ENCODE data around the gene GPC6. TPM values are rescaled to one million over a fixed set of nuclear protein-coding genes. Genes with fewer than 3 reads are reported as not detected.

Gene GPC6
- polyA plus RNA-seq, 1 donor from 2014 or later: 9.0 TPM

GRCh38 chr13:93649496-93649895, 422.9 kb downstream of the GPC6 start:
- no peak overlapping the region for H3K9ac ChIP-seq (ENCODE audit: low read length)
- no peaks in the 10 kb centered on the region for H3K27me3 ChIP-seq (ENCODE audit: insufficient read depth, low read depth, low read length)
- H3K9me3 ChIP-seq (ENCODE audit: low read length): no peaks in the 10 kb centered on the region
- no peak overlapping the region for H3K4me2 ChIP-seq (ENCODE audit: low read length)
- H4K20me1 ChIP-seq (ENCODE audit: insufficient read depth): no peaks in the 10 kb centered on the region
- no peak for TF ChIP-seq EP300 (conservative IDR thresholded peaks at IDR 0.05; ENCODE audit: poor library complexity, severe bottlenecking)
- TF ChIP-seq SMC3 (conservative IDR thresholded peaks at IDR 0.05; ENCODE audit: poor library complexity): no peak
- TF ChIP-seq EZH2 (IDR thresholded peaks at IDR 0.05; ENCODE audit: borderline replicate concordance, insufficient read depth, low read length, poor library complexity, severe bottlenecking): no peak
- TF ChIP-seq, protein P1, sequence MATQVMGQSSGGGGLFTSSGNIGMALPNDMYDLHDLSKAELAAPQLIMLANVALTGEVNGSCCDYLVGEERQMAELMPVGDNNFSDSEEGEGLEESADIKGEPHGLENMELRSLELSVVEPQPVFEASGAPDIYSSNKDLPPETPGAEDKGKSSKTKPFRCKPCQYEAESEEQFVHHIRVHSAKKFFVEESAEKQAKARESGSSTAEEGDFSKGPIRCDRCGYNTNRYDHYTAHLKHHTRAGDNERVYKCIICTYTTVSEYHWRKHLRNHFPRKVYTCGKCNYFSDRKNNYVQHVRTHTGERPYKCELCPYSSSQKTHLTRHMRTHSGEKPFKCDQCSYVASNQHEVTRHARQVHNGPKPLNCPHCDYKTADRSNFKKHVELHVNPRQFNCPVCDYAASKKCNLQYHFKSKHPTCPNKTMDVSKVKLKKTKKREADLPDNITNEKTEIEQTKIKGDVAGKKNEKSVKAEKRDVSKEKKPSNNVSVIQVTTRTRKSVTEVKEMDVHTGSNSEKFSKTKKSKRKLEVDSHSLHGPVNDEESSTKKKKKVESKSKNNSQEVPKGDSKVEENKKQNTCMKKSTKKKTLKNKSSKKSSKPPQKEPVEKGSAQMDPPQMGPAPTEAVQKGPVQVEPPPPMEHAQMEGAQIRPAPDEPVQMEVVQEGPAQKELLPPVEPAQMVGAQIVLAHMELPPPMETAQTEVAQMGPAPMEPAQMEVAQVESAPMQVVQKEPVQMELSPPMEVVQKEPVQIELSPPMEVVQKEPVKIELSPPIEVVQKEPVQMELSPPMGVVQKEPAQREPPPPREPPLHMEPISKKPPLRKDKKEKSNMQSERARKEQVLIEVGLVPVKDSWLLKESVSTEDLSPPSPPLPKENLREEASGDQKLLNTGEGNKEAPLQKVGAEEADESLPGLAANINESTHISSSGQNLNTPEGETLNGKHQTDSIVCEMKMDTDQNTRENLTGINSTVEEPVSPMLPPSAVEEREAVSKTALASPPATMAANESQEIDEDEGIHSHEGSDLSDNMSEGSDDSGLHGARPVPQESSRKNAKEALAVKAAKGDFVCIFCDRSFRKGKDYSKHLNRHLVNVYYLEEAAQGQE (IDR thresholded peaks at IDR 0.05; ENCODE audit: borderline replicate concordance): no peak
- TF ChIP-seq, protein P2, sequence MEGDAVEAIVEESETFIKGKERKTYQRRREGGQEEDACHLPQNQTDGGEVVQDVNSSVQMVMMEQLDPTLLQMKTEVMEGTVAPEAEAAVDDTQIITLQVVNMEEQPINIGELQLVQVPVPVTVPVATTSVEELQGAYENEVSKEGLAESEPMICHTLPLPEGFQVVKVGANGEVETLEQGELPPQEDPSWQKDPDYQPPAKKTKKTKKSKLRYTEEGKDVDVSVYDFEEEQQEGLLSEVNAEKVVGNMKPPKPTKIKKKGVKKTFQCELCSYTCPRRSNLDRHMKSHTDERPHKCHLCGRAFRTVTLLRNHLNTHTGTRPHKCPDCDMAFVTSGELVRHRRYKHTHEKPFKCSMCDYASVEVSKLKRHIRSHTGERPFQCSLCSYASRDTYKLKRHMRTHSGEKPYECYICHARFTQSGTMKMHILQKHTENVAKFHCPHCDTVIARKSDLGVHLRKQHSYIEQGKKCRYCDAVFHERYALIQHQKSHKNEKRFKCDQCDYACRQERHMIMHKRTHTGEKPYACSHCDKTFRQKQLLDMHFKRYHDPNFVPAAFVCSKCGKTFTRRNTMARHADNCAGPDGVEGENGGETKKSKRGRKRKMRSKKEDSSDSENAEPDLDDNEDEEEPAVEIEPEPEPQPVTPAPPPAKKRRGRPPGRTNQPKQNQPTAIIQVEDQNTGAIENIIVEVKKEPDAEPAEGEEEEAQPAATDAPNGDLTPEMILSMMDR (IDR thresholded peaks at IDR 0.05; ENCODE audit: poor library complexity, severe bottlenecking): no peak
- TF ChIP-seq MXI1 (conservative IDR thresholded peaks at IDR 0.05; ENCODE audit: poor library complexity, severe bottlenecking): no peak
- no peak for TF ChIP-seq RAD21 (conservative IDR thresholded peaks at IDR 0.05)
- no peak for TF ChIP-seq TAF1 (IDR thresholded peaks at IDR 0.05; ENCODE audit: low read depth)
- TF ChIP-seq POLR2AphosphoS5 (IDR thresholded peaks at IDR 0.05): no peak
- H3K9me2 ChIP-seq (ENCODE audit: insufficient read depth, low read length): no peaks in the 10 kb centered on the region
- no peaks in the 10 kb centered on the region for H3K79me2 ChIP-seq (replicated peaks; ENCODE audit: insufficient read depth, low read length)
- no peaks in the 10 kb centered on the region for H3K36me3 ChIP-seq (ENCODE audit: insufficient read depth, low read length)
- no peak overlapping the region for H2AFZ ChIP-seq (ENCODE audit: low read depth, low read length)
- no peak overlapping the region for H3K4me3 ChIP-seq (ENCODE audit: low read length)
- H3F3A ChIP-seq (ENCODE audit: insufficient read depth, low read length, poor library complexity, severe bottlenecking): no peaks in the 10 kb centered on the region
- H3K27ac ChIP-seq (ENCODE audit: low read length): no peak overlapping the region

- H3K36me3 ChIP-seq (ENCODE audit: insufficient read depth, low read length): no peaks in the 10 kb centered on the region
- H3K79me2 ChIP-seq (replicated peaks; ENCODE audit: insufficient read depth, low read length): no peaks in the 10 kb centered on the region
Measured at GRCh38 chr13:93653776-93654175, 427.2 kb downstream of the GPC6 start.

More at GRCh38 chr13:93653776-93654175, 427.2 kb downstream of the GPC6 start:
- no peaks in the 10 kb centered on the region for H3K9me2 ChIP-seq (ENCODE audit: insufficient read depth, low read length)
- peak overlapping the region; percentile 25 for H3K27ac ChIP-seq (ENCODE audit: low read length)
- no peaks in the 10 kb centered on the region for H4K20me1 ChIP-seq (ENCODE audit: insufficient read depth)
- H3K4me3 ChIP-seq (ENCODE audit: low read length): no peak overlapping the region
- H3K4me2 ChIP-seq (ENCODE audit: low read length): no peak overlapping the region
- H2AFZ ChIP-seq (ENCODE audit: low read depth, low read length): no peak overlapping the region
- H3K27me3 ChIP-seq (ENCODE audit: insufficient read depth, low read depth, low read length): no peaks in the 10 kb centered on the region
- H3F3A ChIP-seq (ENCODE audit: insufficient read depth, low read length, poor library complexity, severe bottlenecking): no peaks in the 10 kb centered on the region
- H3K9me3 ChIP-seq (ENCODE audit: low read length): no peaks in the 10 kb centered on the region
- TF ChIP-seq TAF1 (IDR thresholded peaks at IDR 0.05; ENCODE audit: low read depth): no peak
- no peak for TF ChIP-seq RAD21 (conservative IDR thresholded peaks at IDR 0.05)
- TF ChIP-seq EP300 (conservative IDR thresholded peaks at IDR 0.05; ENCODE audit: poor library complexity, severe bottlenecking): no peak
- TF ChIP-seq POLR2AphosphoS5 (IDR thresholded peaks at IDR 0.05): no peak
- TF ChIP-seq EZH2 (IDR thresholded peaks at IDR 0.05; ENCODE audit: borderline replicate concordance, insufficient read depth, low read length, poor library complexity, severe bottlenecking): no peak
- no peak for TF ChIP-seq SMC3 (conservative IDR thresholded peaks at IDR 0.05; ENCODE audit: poor library complexity)
- no peak overlapping the region for H3K9ac ChIP-seq (ENCODE audit: low read length)

All from neural cell (in vitro differentiated cells).